OCI-LY3 (cell line): Measurements from ENCODE around the gene ACTL9.

ENCODE experiments used
- H2AFZ ChIP-seq: fragments of 200-600, 300-600 bp; shearing (Covaris generic); 2 replicates; pipeline ENCODE4 v1.6.0; 2014; ENCODE audit warnings: antibody characterized with exemption, low read depth, low read length
- H3K27ac ChIP-seq: fragments of 200-600, 300-600 bp; sonication (generic); 2 replicates; pipeline ENCODE4 v1.5.1; 2014; ENCODE audit warnings: mild to moderate bottlenecking, low read length, moderate library complexity, mixed read lengths
- H3K27me3 ChIP-seq: fragments of 200-600, 300-600 bp; sonication (generic); 2 replicates; pipeline ENCODE4 v1.6.1; 2014; ENCODE audit warnings: low read depth, low read length, mixed read lengths
- H3K36me3 ChIP-seq: fragments of 200-600, 300-600 bp; sonication (generic); replicated peaks from 2 replicates; pipeline ENCODE3; 2014; ENCODE audit warnings: low read depth, low read length, mixed read lengths
- H3K4me1 ChIP-seq: fragments of 300-600, 200-600 bp; sonication (generic); 2 replicates; pipeline ENCODE4 v1.6.1; 2014; ENCODE audit warnings: low read length, mixed read lengths
- H3K4me2 ChIP-seq: fragments of 200-600, 300-600 bp; sonication (generic); 2 replicates; pipeline ENCODE4 v1.6.1; 2014; ENCODE audit warnings: low read length, mixed read lengths
- H3K4me3 ChIP-seq: fragments of 300-600, 200-600 bp; sonication (generic); 2 replicates; pipeline ENCODE4 v1.5.1; 2014; ENCODE audit warnings: antibody characterized with exemption, mild to moderate bottlenecking, low read length, moderate library complexity
- H3K79me2 ChIP-seq: fragments of 300-600, 200-600 bp; shearing (Covaris generic); 2 replicates; pipeline ENCODE4 v1.6.1; 2014; ENCODE audit warnings: mild to moderate bottlenecking, low read length, mixed read lengths
- H3K9ac ChIP-seq: fragments of 300-600, 200-600 bp; shearing (Covaris generic); 2 replicates; pipeline ENCODE4 v1.6.0; 2014; ENCODE audit warnings: mild to moderate bottlenecking, low read length, moderate library complexity
- H3K9me3 ChIP-seq: fragments of 200-600, 300-600 bp; shearing (Covaris generic); 2 replicates; pipeline ENCODE4 v1.6.1; 2014; ENCODE audit warnings: low read length, mixed read lengths; ENCODE audit not compliant: insufficient read depth
- H4K20me1 ChIP-seq: fragments of 200-600, 300-600 bp; sonication (generic); 2 replicates; pipeline ENCODE4 v1.6.1; 2016; ENCODE audit warnings: low read length, mixed read lengths; ENCODE audit not compliant: insufficient read depth
- CTCF ChIP-seq: fragments of 200-600, 300-600 bp; sonication (generic); IDR thresholded peaks from 2 replicates; pipeline ENCODE4 v1.5.1; 2014; ENCODE audit warnings: antibody characterized with exemption, low read length, low read depth
- EZH2phosphoT487 ChIP-seq: fragments of 200-600 bp; shearing (Covaris generic); IDR thresholded peaks from 2 replicates; pipeline ENCODE4 v1.6.1; 2018; ENCODE audit warnings: antibody characterized with exemption, mixed run types, low read depth

The ACTL9 gene

GRCh38 chr19:8682931-8683330 lies 15.7 kb downstream of the ACTL9 start:
- no peak overlapping the region for H2AFZ ChIP-seq
- no peaks in the 10 kb centered on the region for H3K79me2 ChIP-seq
- TF ChIP-seq EZH2phosphoT487 (no peak), CTCF (no peak)
- no peaks in the 10 kb centered on the region for H3K4me1 ChIP-seq
- no peak overlapping the region for H3K4me3 ChIP-seq
- H4K20me1 ChIP-seq, result no peaks in the 10 kb centered on the region
- no peaks in the 10 kb centered on the region for H3K27me3 ChIP-seq
- H3K9me3 ChIP-seq, result no peaks in the 10 kb centered on the region
- H3K4me2 ChIP-seq, result no peak overlapping the region
- no peak overlapping the region for H3K27ac ChIP-seq
- H3K9ac ChIP-seq, result no peak overlapping the region
- H3K36me3 ChIP-seq, result no peaks in the 10 kb centered on the region

DNA sequence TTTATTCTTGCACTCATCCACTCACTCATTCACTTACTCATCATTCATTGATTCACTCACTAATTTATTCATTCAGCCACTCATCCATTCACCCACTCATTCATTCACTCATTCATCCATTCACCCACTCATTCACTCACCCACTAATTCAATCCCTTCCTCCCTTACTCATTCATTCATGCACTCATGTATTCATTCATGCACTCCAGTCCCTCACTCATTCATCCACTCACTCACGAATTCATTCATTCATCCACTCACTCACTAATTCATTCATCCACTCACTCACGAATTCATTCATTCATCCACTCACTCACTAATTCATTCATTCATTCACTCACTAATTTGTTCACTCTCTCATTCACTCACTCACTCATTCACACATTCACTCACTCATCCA lies 16.1 kb downstream of the ACTL9 start:
- Histone ChIP-seq H3K36me3 (no peaks in the 10 kb centered on the region), H3K4me1 (no peaks in the 10 kb centered on the region), H3K4me3 (no peak overlapping the region), H3K4me2 (no peak overlapping the region), H3K79me2 (no peaks in the 10 kb centered on the region), H3K9ac (no peak overlapping the region), H3K27ac (no peak overlapping the region), H3K27me3 (no peaks in the 10 kb centered on the region), H4K20me1 (no peaks in the 10 kb centered on the region), H2AFZ (no peak overlapping the region), H3K9me3 (no peaks in the 10 kb centered on the region)
- TF ChIP-seq CTCF (no peak), EZH2phosphoT487 (no peak)

DNA sequence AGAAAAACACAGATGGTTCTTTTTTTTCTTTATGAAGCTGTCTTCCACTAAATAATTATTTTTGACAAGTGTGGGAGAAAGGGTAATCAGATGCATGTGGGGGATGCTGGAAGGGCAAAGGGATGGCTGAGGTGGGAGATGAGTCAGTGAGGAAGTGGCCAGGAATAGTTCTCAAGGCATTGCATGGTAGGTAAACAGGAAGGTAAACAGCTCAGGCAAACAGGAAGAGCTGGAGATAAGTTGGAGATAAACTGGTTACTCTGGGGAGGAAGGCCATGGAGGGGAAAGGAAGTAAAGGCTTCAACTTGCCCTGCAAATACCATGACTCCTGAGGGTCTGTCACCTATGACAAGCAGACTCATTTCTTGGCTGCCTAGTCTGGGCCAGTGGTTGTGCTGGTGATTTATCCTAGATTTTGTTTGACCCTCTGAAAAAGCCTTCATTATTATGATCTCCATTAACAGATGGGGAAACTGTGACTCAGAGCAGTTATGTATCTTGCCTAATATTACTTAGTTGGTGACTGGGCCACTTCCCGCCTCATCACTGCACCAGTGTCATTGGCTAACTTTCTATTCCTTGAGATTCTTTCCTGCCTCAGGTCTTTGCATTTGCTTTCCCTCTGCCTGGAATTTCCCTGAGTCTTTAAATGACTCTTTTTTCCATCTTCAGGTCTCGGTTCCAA lies 17.1 kb downstream of the ACTL9 start:
- Histone ChIP-seq H3K9ac (no peak overlapping the region), H3K4me1 (no peaks in the 10 kb centered on the region)

More for the DNA sequence above, 17.1 kb downstream of the ACTL9 start:
- H3K4me2 ChIP-seq, result no peak overlapping the region
- H3K36me3 ChIP-seq, result no peaks in the 10 kb centered on the region
- TF ChIP-seq CTCF (no peak), EZH2phosphoT487 (no peak)
- H3K27ac ChIP-seq, result no peak overlapping the region
- H3K27me3 ChIP-seq, result no peaks in the 10 kb centered on the region
- H3K4me3 ChIP-seq, result no peak overlapping the region
- no peak overlapping the region for H2AFZ ChIP-seq
- no peaks in the 10 kb centered on the region for H3K79me2 ChIP-seq
- H4K20me1 ChIP-seq, result no peaks in the 10 kb centered on the region
- H3K9me3 ChIP-seq, result no peaks in the 10 kb centered on the region
